Measurements from ENCODE around the gene ETV6. TPM values are rescaled to one million over a fixed set of nuclear protein-coding genes. Genes with fewer than 3 reads are reported as not detected.
"Not testable (repeated sequence)": the region's sequence is repeated elsewhere in the genome, so short reads cannot be mapped to it uniquely, and the experiment has no call there.

ETV6 gene
- total RNA-seq, 8 experiments from 2014 or later, result 2.9 to 18.6 (median 4.9) TPM

DNA sequence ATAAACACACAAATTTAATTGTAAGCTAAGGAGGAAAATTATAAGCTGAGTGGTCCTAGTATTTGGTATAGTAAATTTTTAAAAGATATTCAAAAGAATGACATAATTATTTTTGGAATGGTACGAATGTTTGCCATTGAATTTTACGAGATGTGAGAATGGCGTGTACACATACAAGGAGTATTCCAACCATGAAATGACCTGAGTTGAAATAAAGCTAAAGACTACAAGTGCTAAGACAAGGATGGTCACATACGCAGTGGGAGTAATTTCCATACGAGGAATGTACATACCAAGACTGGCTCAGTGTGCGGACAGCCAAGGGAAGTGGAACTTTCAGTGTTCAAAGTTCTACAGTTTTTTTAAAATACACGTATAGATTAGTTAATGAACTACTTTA, 21.1 kb upstream of the ETV6 start:
- H3K4me3 ChIP-seq, result no peak overlapping the region
- ATAC-seq (replicated peaks in 6 of 8), result peak in 1 of 8 experiments; percentile 26
- H3K27ac ChIP-seq, result no peak overlapping the region
- WGBS, 10 experiments, result 43 to 100% (median 79%) methylated on average over 1 to 7 of the region's 7 CpGs
- in situ Hi-C loops (cut with MboI; ENCODE audit: low pct_unique_long_range_greater_than_20kb in 2 of 9, low sequenced_read_pairs in 9 of 9, unreplicated experiment in 9 of 9), result no loop called here
- no peaks in the 10 kb centered on the region for H3K4me1 ChIP-seq (replicated peaks in 1 of 2)

DNA sequence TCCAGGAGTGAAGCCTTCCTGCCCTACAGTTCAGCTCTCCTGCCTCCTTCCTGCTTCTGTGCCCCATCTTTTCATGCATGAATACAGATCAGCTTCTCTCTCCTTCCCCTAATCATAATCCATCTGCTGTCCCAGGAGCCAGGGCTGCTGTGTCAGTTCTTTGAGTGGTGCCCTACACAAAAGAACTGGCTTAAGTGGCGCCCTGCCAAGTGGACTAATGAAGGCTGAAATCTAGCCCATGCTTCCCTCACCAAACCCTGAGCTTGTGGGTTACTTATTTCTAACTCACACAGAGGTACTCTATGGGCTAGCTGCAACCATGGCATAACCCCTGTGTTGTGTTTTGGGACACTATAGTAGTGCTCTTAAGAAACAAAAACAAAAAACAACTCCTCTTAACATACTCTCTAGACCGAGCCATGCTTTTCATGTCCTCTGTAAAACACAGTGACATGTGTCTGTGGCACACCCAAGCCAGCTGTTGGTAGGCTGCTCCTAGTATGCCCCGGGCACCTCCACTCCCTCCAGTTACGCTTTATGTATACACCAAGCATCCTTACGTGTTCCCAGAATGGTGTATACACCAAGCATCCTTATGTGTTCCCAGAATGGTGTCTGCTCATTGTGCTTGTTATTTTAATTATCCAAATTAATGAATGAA, 19.3 kb upstream of the ETV6 start:
- 13 to 100% (median 60%) methylated on average over 1 to 5 of the region's 5 CpGs; no CpG with 5 or more reads in 3 of the 10 experiments for WGBS, 10 experiments
- Histone ChIP-seq H3K27ac (no peak overlapping the region), H3K4me3 (no peak overlapping the region), H3K4me1 (replicated peaks in 1 of 2) (no peaks in the 10 kb centered on the region)
- peak in 6 of 8 experiments; percentile 11 to 67 (median 48) for ATAC-seq (replicated peaks in 6 of 8)
- in situ Hi-C loops (cut with MboI; ENCODE audit: low pct_unique_long_range_greater_than_20kb in 2 of 9, low sequenced_read_pairs in 9 of 9, unreplicated experiment in 9 of 9), result no loop called here

- ATAC-seq (replicated peaks in 6 of 8), result no peak
- Histone ChIP-seq H3K4me1 (replicated peaks in 1 of 2) (no peaks in the 10 kb centered on the region), H3K4me3 (no peak overlapping the region), H3K27ac (no peak overlapping the region)
- in situ Hi-C loops (cut with MboI; ENCODE audit: low pct_unique_long_range_greater_than_20kb in 2 of 9, low sequenced_read_pairs in 9 of 9, unreplicated experiment in 9 of 9), result no loop called here
- 0 to 100% (median 80%) methylated on average over 1 of the region's 1 CpG; no CpG with 5 or more reads in 1 of the 10 experiments for WGBS, 10 experiments
Observed at GRCh38 chr12:11631288-11631687, 18.2 kb upstream of the ETV6 start.

GRCh38 chr12:11631881-11632280, 17.6 kb upstream of the ETV6 start:
- H3K4me1 ChIP-seq (replicated peaks in 1 of 2); in situ Hi-C loops (cut with MboI; ENCODE audit: low pct_unique_long_range_greater_than_20kb in 2 of 9, low sequenced_read_pairs in 9 of 9, unreplicated experiment in 9 of 9); H3K4me3 ChIP-seq; H3K27ac ChIP-seq; ATAC-seq (replicated peaks in 6 of 8): not testable (repeated sequence)
- WGBS, 10 experiments, result 77 to 98% (median 93%) methylated on average over 3 to 9 of the region's 9 CpGs; no CpG with 5 or more reads in 2 of the 10 experiments

DNA sequence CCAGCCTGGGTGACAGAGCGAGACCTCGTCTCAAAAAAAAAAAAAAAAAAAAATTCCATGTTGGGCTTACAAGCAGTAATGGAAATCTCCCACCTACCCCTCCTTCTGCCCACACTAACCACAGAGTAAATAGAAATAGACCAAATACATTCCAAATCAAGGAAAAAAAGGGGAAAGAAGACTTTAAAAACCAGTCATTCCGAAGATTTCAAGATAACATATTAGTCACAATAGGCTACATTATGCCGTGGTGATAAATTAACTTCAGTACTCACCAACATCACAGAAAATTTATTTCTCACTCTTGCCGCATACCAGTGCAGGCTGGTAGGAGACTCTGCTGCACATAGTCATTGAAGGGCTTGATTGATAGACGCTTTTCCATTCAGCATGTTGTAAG, 15.5 kb upstream of the ETV6 start:
- WGBS, 10 experiments, result 8 to 100% (median 72%) methylated on average over 1 to 4 of the region's 6 CpGs
- no peaks in the 10 kb centered on the region for H3K4me1 ChIP-seq (replicated peaks in 1 of 2)
- in situ Hi-C loops (cut with MboI; ENCODE audit: low pct_unique_long_range_greater_than_20kb in 2 of 9, low sequenced_read_pairs in 9 of 9, unreplicated experiment in 9 of 9), result no loop called here
- ATAC-seq (replicated peaks in 6 of 8), result peak in 3 of 8 experiments; percentile 18 to 42 (median 33)
- no peak overlapping the region for H3K27ac ChIP-seq
- H3K4me3 ChIP-seq, result no peak overlapping the region

GRCh38 chr12:11635341-11635740, 14.1 kb upstream of the ETV6 start:
- Histone ChIP-seq H3K27ac (no peak overlapping the region), H3K4me3 (no peak overlapping the region), H3K4me1 (replicated peaks in 1 of 2) (no peaks in the 10 kb centered on the region)
- in situ Hi-C loops (cut with MboI; ENCODE audit: low pct_unique_long_range_greater_than_20kb in 2 of 9, low sequenced_read_pairs in 9 of 9, unreplicated experiment in 9 of 9), result no loop called here
- ATAC-seq (replicated peaks in 6 of 8), result no peak
- WGBS, 10 experiments, result 25 to 100% (median 71%) methylated on average over 1 to 2 of the region's 2 CpGs; no CpG with 5 or more reads in 4 of the 10 experiments

DNA sequence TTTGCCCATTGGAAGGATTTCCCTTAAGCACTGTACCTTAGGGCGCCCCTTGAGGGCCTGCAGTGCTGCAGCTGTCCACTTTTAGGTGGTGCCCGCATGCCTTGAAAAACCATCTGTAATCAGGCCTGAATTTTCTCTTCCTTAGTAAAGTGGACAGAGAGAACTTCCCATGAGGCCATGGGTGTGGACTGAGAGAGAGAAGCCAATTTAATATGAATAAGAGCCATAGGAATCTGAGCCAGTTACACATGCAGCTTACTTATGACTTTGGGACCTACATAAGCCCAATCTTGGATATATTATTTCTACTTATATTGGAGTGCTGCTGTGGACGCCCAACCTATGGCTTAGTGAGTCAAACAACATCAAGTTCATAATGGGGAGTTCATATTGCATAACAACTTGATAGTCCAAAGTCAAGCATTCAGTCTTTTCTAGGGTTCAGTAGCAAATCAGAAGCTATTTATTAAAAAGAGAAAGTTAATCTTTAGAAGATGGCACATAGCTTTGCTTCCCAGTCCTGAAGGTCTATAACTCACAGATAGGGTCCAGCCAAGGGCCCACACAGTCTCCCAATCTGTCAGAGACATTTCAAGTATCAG, 11.1 kb upstream of the ETV6 start:
- Histone ChIP-seq H3K4me3 (no peak overlapping the region), H3K27ac (no peak overlapping the region), H3K4me1 (replicated peaks in 1 of 2) (no peaks in the 10 kb centered on the region)
- in situ Hi-C loops (cut with MboI; ENCODE audit: low pct_unique_long_range_greater_than_20kb in 2 of 9, low sequenced_read_pairs in 9 of 9, unreplicated experiment in 9 of 9), result no loop called here
- ATAC-seq (replicated peaks in 6 of 8), result peak in 2 of 8 experiments; percentile 62 to 81
- 33 to 100% (median 85%) methylated on average over 1 to 3 of the region's 3 CpGs; no CpG with 5 or more reads in 2 of the 10 experiments for WGBS, 10 experiments

GRCh38 chr12:11639454-11639853, 10.0 kb upstream of the ETV6 start:
- in situ Hi-C loops (cut with MboI; ENCODE audit: low pct_unique_long_range_greater_than_20kb in 2 of 9, low sequenced_read_pairs in 9 of 9, unreplicated experiment in 9 of 9), result no loop called here
- no peak overlapping the region for H3K4me3 ChIP-seq
- H3K27ac ChIP-seq, result no peak overlapping the region
- ATAC-seq (replicated peaks in 6 of 8), result no peak
- no peaks in the 10 kb centered on the region for H3K4me1 ChIP-seq (replicated peaks in 1 of 2)
- WGBS, 10 experiments, result 50 to 96% (median 88%) methylated on average over 1 to 4 of the region's 5 CpGs

- H3K27ac ChIP-seq, result no peak overlapping the region
- H3K4me3 ChIP-seq, result no peak overlapping the region
- ATAC-seq (replicated peaks in 6 of 8), result no peak
- WGBS, 10 experiments, result 39 to 63% (median 60%) methylated on average over 1 to 2 of the region's 2 CpGs; no CpG with 5 or more reads in 7 of the 10 experiments
- in situ Hi-C loops (cut with MboI; ENCODE audit: low pct_unique_long_range_greater_than_20kb in 2 of 9, low sequenced_read_pairs in 9 of 9, unreplicated experiment in 9 of 9), result no loop called here
- no peaks in the 10 kb centered on the region for H3K4me1 ChIP-seq (replicated peaks in 1 of 2)
Observed at GRCh38 chr12:11641522-11641921, 8.0 kb upstream of the ETV6 start.

GRCh38 chr12:11642785-11643184, 6.7 kb upstream of the ETV6 start:
- ATAC-seq (replicated peaks in 6 of 8), result no peak
- Histone ChIP-seq H3K27ac (no peak overlapping the region), H3K4me3 (no peak overlapping the region), H3K4me1 (replicated peaks in 1 of 2) (no peaks in the 10 kb centered on the region)
- in situ Hi-C loops (cut with MboI; ENCODE audit: low pct_unique_long_range_greater_than_20kb in 2 of 9, low sequenced_read_pairs in 9 of 9, unreplicated experiment in 9 of 9), result no loop called here
- WGBS, 10 experiments, result 80 to 100% (median 88%) methylated on average over 1 of the region's 1 CpG; no CpG with 5 or more reads in 7 of the 10 experiments

DNA sequence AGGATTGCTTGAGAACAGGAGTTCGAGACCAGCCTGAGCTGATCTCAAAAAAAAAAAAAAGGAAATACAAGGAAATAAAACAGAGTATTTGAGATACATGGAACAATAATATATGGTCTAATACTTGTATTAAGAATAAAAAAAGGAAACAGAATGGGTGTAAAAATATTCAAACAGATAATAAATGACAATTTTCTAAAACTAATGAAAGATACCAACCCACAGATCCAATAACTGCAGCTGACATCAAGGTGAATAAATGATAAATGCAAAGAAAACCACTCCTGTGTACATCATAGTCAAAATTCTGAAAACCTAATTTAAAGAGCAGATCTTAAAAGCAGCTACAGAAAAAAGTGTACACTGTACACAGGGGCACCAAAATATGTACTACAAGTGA, 4.1 kb upstream of the ETV6 start:
- 14 to 100% (median 97%) methylated on average over 1 of the region's 1 CpG for WGBS, 10 experiments
- ATAC-seq (replicated peaks in 6 of 8), result no peak
- H3K4me1 ChIP-seq (replicated peaks in 1 of 2), result peaks cover 0 to 3% of the 10 kb centered on the region in 2 donors
- no peak overlapping the region for H3K4me3 ChIP-seq
- in situ Hi-C loops (cut with MboI; ENCODE audit: low pct_unique_long_range_greater_than_20kb in 2 of 9, low sequenced_read_pairs in 9 of 9, unreplicated experiment in 9 of 9), result no loop called here
- H3K27ac ChIP-seq, result no peak overlapping the region

- ATAC-seq (replicated peaks in 6 of 8), result peak; percentile 61 to 75 (median 68)
- Histone ChIP-seq H3K27ac (peak overlapping the region; percentile 94 to 97), H3K4me3 (peak overlapping the region; percentile 48 to 91 (median 68)), H3K4me1 (replicated peaks in 1 of 2) (peaks cover 14 to 17% of the 10 kb centered on the region in 2 donors)
- in situ Hi-C loops (cut with MboI; ENCODE audit: low pct_unique_long_range_greater_than_20kb in 2 of 9, low sequenced_read_pairs in 9 of 9, unreplicated experiment in 9 of 9), result no loop called here
- WGBS, 10 experiments, result 0 to 20% (median 0%) methylated on average over 1 to 14 of the region's 58 CpGs; no CpG with 5 or more reads in 1 of the 10 experiments
Observed at GRCh38 chr12:11648514-11649412, 711 bp upstream of the ETV6 start.
